ENCODE data around the gene DNAH8.
A peak's percentile ranks its signal among the peaks of the same experiment; 100 is the strongest.
"Not testable (repeated sequence)": the region's sequence is repeated elsewhere in the genome, so short reads cannot be mapped to it uniquely, and the experiment has no call there.

DNAH8 gene

DNA sequence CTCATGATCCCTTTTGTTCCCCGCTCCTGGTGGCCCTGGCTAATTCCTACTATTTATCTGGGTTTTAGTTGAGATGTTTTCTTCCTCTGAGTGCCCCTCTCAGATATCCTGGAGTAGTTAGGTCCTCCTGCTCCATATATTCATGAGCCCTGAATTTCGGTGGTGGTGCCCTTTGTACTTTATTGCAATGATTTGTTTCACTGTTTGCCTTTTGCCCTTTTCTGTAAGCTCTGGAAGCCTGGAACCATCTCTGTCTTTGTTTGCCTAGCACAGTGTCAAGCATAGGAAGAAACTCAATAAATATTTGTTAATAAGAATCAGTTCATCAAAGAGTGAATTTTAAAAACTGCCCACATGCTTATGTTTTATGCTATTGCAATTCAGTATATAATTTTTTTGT is 144.9 kb downstream of the DNAH8 start:
- DNase-seq (ENCODE audit: insufficient read length, low spot score) (no peak), FAIRE-seq (no peak)
- TF ChIP-seq, protein P1, sequence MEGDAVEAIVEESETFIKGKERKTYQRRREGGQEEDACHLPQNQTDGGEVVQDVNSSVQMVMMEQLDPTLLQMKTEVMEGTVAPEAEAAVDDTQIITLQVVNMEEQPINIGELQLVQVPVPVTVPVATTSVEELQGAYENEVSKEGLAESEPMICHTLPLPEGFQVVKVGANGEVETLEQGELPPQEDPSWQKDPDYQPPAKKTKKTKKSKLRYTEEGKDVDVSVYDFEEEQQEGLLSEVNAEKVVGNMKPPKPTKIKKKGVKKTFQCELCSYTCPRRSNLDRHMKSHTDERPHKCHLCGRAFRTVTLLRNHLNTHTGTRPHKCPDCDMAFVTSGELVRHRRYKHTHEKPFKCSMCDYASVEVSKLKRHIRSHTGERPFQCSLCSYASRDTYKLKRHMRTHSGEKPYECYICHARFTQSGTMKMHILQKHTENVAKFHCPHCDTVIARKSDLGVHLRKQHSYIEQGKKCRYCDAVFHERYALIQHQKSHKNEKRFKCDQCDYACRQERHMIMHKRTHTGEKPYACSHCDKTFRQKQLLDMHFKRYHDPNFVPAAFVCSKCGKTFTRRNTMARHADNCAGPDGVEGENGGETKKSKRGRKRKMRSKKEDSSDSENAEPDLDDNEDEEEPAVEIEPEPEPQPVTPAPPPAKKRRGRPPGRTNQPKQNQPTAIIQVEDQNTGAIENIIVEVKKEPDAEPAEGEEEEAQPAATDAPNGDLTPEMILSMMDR (IDR thresholded peaks at IDR 0.05; ENCODE audit: insufficient read depth, missing control alignments), result no peak

DNA sequence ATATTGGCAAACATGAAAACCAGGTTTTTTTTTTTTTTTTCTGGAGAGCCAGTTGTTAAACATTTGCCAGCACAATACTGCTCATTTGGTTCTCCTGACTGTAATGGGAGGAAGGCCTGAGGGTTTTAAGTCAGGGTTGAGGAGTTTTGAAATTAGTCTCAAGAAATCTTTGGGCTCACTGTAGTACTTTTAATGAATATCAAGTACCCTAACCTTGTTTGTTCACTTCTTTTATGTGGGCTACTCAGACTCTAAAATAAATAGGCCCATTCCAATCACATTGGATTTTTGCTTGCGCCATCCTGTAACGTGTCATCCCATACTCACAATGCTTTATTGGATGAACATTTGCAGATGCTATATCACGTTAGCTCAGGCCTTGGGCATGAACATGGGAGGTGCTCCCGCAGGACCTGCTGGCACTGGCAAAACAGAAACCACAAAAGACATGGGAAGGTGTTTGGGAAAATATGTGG is 146.9 kb downstream of the DNAH8 start:
- FAIRE-seq, result no peak
- TF ChIP-seq, protein P1 (IDR thresholded peaks at IDR 0.05; ENCODE audit: insufficient read depth, missing control alignments), result no peak
- no peak for DNase-seq (ENCODE audit: insufficient read length, low spot score)

DNA sequence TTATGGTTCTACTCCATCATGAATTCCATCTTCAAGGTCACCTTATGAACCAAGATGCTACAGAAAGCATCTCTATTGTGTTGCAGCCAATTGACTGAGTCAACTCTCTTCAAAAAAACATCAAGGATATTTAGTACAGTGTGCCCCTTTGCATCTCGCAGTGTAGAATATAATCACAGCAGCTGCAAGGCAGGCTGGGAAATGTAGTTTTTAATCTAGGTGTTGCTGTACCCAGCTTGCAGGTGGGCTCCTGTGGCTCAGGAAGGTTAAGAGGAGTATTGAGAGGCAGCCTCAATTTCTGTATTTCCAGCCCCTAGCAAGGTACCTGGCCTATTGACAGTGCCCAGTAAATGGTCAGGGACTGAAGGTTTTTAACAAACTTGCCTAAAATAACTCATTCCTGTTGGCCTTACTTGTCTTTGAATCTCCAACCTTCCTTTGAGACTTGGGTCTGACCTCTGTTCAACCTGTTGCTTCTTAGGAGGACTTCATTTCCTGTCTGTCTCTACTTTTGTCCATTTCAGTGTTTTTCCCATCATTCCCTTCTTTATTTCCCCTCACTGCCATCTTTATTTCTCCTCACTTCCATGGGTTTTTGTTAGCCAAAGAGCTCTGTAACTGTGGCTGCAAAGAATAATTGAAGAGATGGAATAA is 150.5 kb downstream of the DNAH8 start:
- TF ChIP-seq, protein P1 (IDR thresholded peaks at IDR 0.05; ENCODE audit: insufficient read depth, missing control alignments), result no peak
- FAIRE-seq, result no peak
- no peak for DNase-seq (ENCODE audit: insufficient read length, low spot score)

DNA sequence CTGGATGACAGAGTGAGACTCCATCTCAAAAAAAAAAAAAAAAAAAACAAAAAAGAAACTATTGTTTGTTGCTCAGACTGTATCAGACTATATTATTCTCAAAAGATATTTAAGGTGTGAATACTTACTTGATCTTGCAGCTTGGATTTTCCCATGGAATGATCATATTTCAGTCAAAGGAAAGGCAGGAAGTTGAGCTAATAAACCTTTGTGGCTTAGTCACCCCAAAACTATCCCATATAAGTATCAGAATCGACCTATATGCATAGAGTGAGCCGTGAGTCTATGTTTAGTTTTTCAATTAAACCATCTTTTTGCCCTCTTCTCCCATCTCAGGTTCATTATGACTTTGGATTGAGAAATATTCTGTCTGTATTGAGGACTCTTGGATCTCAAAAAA is 152.6 kb downstream of the DNAH8 start:
- TF ChIP-seq, protein P1 (IDR thresholded peaks at IDR 0.05; ENCODE audit: insufficient read depth, missing control alignments), result no peak
- DNase-seq (ENCODE audit: insufficient read length, low spot score), result no peak
- FAIRE-seq, result no peak

DNA sequence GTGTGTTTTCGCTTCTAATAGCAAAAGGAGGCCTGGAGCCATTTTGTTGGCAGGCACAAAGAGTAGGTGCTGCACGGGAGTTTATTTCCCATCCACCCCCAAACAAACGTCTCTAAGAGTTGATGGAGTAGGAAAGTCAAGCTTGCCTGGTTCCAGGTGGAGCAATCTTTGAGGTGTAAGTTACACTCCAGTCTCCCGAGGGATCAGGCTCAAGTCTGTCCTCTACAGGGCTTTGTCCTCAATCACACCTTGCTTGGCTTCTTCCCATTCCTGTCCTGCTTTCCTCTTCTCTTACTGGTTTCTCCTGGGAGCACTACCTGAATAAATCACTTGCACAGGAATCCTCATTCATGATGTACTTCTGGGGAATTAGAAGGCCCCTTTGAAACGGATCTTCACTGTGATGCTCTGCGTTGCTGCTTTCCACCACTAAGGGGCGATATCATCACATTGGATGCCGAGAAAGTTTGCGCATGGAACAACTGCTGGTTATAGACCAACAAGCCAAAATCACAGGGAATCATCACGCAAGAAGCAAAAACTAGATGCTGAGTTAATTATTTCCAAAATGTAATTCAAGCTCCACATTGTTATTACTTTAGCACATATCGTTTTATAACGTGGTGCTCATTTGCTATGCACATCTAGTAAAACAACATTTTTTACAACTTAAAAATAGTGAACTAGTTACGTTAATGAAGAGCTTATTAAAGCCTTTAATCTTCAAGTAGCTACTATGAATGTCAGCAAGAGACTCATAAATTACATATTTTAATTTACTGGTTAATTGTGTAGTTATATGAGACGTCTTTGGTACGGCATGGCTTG is 156.8 kb downstream of the DNAH8 start:
- no peak for DNase-seq (ENCODE audit: insufficient read length, low spot score)
- TF ChIP-seq, protein P1 (IDR thresholded peaks at IDR 0.05; ENCODE audit: insufficient read depth, missing control alignments), result peak; percentile 89
- peak; percentile 92 for FAIRE-seq

DNA sequence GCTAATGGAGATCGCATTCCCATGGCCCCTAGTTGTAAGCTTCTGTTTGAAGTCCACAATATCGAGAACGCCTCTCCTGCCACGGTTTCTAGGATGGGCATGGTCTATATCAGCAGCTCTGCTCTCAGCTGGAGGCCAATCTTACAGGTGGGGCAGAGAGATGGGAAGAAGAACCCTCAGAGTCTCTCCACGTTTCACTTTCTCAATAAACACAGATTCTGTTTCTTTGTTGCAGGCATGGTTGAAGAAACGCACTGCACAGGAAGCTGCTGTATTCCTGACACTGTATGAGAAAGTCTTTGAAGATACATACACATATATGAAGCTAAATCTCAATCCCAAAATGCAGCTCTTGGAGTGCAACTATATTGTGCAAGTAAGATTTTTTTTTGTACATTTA is 157.9 kb downstream of the DNAH8 start:
- TF ChIP-seq, protein P1 (IDR thresholded peaks at IDR 0.05; ENCODE audit: insufficient read depth, missing control alignments), result no peak
- no peak for FAIRE-seq
- DNase-seq (ENCODE audit: insufficient read length, low spot score), result no peak

DNA sequence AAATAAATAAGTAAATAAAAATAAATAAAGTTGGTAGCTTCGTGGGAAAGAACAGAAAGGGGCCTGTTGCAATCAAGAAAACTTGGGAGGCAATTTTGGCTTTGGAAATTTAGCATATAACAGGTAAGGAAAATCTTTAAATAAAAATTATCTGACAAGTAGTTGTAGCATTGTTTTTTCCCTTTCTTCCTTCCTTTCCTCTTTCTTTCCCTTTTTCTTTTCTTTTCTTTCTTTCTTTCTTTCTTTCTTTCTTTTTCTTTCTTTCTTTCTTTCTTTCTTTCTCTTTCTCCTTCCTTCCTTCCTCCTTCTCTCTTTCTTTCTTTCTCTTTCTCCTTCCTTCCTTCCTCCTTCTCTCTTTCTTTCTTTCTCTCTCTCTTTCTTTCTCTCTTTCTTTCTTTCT is 158.7 kb downstream of the DNAH8 start:
- not testable (repeated sequence) for DNase-seq (ENCODE audit: insufficient read length, low spot score); FAIRE-seq

Data from D721Med (cell line).